Keratinocyte (primary cell): ENCODE data around the gene MYBPC2.

ENCODE experiments used
- EZH2 ChIP-seq: IDR thresholded peaks from one replicate; pipeline ENCODE4 v1.6.1; 2012; ENCODE audit warnings: inconsistent platforms, mild to moderate bottlenecking, low read length, moderate library complexity
- TF ChIP-seq, protein P1 (sequence below), 3 experiments: IDR thresholded peaks in 1 of 3; conservative IDR thresholded peaks in 1 of 3; optimal IDR thresholded peaks in 1 of 3; 2 replicates in 2 of 3; 3 replicates in 1 of 3; pipeline versions ENCODE3 to v1.5.1; 2011; ENCODE audit warnings: low read length in 3 of 3, mild to moderate bottlenecking in 3 of 3, moderate library complexity in 2 of 3, control low read depth in 1 of 3, inconsistent platforms in 1 of 3; ENCODE audit not compliant: insufficient read depth in 2 of 3; ENCODE audit errors: extremely low read depth in 1 of 3

DNA sequence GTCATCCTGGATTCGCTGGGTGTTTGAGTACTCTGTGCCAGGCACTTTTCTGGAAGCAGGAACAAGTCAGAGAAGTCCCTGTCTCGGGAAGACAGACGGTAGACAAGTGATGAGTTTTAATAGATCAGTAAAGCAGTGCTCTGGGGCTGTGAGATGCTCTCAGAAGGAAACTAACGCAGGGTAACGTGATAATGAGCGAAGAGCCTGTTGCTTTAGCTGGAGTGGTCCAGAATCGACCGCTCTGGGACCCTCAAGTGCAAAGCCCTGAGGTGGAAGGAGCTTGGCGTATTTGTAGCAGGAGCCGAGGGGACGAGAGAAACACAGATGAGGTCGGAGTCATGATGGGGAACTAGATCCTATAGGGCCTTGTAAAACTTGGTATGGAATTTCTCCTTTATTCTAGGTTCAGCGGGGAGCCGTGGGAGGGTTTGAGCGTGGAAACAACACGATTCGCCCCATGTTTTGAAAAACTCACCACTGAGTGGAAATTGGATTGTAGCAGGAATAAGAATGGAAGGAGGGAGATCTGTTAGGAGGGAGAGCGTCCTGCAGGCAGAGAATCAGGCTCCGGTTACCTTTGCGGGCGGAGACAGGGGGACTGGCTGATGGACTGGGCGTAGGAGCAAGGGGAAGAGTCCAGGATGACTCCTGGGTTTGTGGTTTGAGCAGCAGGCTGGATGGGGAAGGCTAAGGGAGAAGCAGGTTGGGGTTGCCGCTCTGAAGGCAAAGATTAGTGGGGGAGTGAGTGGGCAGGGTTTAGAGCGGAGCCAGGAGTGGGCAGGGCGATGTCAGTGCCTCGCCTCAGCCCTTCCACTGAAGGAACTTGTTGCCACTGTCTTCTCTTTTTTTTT, 47.8 kb upstream of the MYBPC2 start:
- TF ChIP-seq, protein P1, sequence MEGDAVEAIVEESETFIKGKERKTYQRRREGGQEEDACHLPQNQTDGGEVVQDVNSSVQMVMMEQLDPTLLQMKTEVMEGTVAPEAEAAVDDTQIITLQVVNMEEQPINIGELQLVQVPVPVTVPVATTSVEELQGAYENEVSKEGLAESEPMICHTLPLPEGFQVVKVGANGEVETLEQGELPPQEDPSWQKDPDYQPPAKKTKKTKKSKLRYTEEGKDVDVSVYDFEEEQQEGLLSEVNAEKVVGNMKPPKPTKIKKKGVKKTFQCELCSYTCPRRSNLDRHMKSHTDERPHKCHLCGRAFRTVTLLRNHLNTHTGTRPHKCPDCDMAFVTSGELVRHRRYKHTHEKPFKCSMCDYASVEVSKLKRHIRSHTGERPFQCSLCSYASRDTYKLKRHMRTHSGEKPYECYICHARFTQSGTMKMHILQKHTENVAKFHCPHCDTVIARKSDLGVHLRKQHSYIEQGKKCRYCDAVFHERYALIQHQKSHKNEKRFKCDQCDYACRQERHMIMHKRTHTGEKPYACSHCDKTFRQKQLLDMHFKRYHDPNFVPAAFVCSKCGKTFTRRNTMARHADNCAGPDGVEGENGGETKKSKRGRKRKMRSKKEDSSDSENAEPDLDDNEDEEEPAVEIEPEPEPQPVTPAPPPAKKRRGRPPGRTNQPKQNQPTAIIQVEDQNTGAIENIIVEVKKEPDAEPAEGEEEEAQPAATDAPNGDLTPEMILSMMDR (optimal IDR thresholded peaks at IDR 0.05 in 1 of 3, IDR thresholded peaks at IDR 0.05 in 1 of 3, conservative IDR thresholded peaks at IDR 0.05 in 1 of 3; ENCODE audit: extremely low read depth in 1 of 3, insufficient read depth in 2 of 3, low read length in 3 of 3), result no peak
- no peak for TF ChIP-seq EZH2
